Lower lobe of right lung (tissue), 2 donors: ENCODE results near the gene AFF3. TPM values are rescaled to one million over a fixed set of nuclear protein-coding genes. Genes with fewer than 3 reads are reported as not detected.

ENCODE experiments used
- ATAC-seq, 2 donors: fragments of 200-7000 bp; cut with Tn5 transposase; one replicate each; pipeline ENCODE4 v1.9.1; 2020 to 2022; ENCODE audit warnings: mild to moderate bottlenecking in 2 of 2, moderate library complexity in 2 of 2
- DNase-seq: peaks from one replicate; pipeline ENCODE4 v3.0.0-alpha.2; 2020
- H3K27ac ChIP-seq: fragments of 200-600 bp; one replicate; pipeline ENCODE4 v1.8.0; 2022
- H3K27me3 ChIP-seq: fragments of 200-600 bp; one replicate; pipeline ENCODE4 v1.8.0; 2022; ENCODE audit warnings: low read depth
- H3K36me3 ChIP-seq: fragments of 200-600 bp; one replicate; pipeline ENCODE4 v1.8.0; 2022; ENCODE audit warnings: mild to moderate bottlenecking
- H3K4me1 ChIP-seq: fragments of 200-600 bp; one replicate; pipeline ENCODE4 v1.8.0; 2022
- H3K4me3 ChIP-seq: fragments of 200-600 bp; one replicate; pipeline ENCODE4 v1.8.0; 2022; ENCODE audit warnings: mild to moderate bottlenecking
- H3K9me3 ChIP-seq: fragments of 200-600 bp; one replicate; pipeline ENCODE4 v1.8.0; 2022
- CTCF ChIP-seq: fragments of 200-600 bp; IDR thresholded peaks from one replicate; pipeline ENCODE4 v1.8.0; 2022; ENCODE audit warnings: antibody characterized with exemption, mild to moderate bottlenecking
- intact Hi-C: fragments of 100-400 bp; cut with DNase I; formaldehyde crosslinking; loops from one replicate; pipeline ENCODE4 v1.11.0; 2022
- total RNA-seq: library from RNA; stranded (reverse); fragmentation: NEBNext Ultra II Directional; extraction: Animal tissue kit (Norgen Biotek cat#: 25700); gene quantifications from one replicate; pipeline ENCODE4 v1.2.1, GENCODE V29; 2021
- donor health status: DM: no; HTN: yes; CAD: no; lungs with severe emphysema.

AFF3 gene
- total RNA-seq, 1 donor from 2014 or later, result 57.3 TPM

GRCh38 chr2:99987160-99987559, 155.2 kb downstream of the AFF3 start:
- no peaks in the 10 kb centered on the region for H3K27me3 ChIP-seq
- no peak for TF ChIP-seq CTCF
- no peaks in the 10 kb centered on the region for H3K9me3 ChIP-seq
- intact Hi-C loops, result no loop called here
- no peak overlapping the region for H3K27ac ChIP-seq
- no peaks in the 10 kb centered on the region for H3K4me1 ChIP-seq
- no peak overlapping the region for H3K4me3 ChIP-seq
- ATAC-seq (no peak), DNase-seq (no peak)
- no peaks in the 10 kb centered on the region for H3K36me3 ChIP-seq

GRCh38 chr2:99984799-99985515, 157.4 kb downstream of the AFF3 start:
- Histone ChIP-seq H3K27me3 (no peaks in the 10 kb centered on the region), H3K4me1 (no peaks in the 10 kb centered on the region), H3K9me3 (no peaks in the 10 kb centered on the region), H3K36me3 (no peaks in the 10 kb centered on the region), H3K4me3 (no peak overlapping the region), H3K27ac (no peak overlapping the region)
- intact Hi-C loops, result no loop called here
- no peak for ATAC-seq
- no peak for TF ChIP-seq CTCF
- no peak for DNase-seq

- ATAC-seq (no peak), DNase-seq (no peak)
- H3K36me3 ChIP-seq, result no peaks in the 10 kb centered on the region
- intact Hi-C loops, result no loop called here
- H3K27me3 ChIP-seq, result no peaks in the 10 kb centered on the region
- H3K27ac ChIP-seq, result no peak overlapping the region
- TF ChIP-seq CTCF, result no peak
- H3K4me1 ChIP-seq, result no peaks in the 10 kb centered on the region
- no peaks in the 10 kb centered on the region for H3K9me3 ChIP-seq
- no peak overlapping the region for H3K4me3 ChIP-seq
These were observed 159.6 kb downstream of the AFF3 start for GRCh38 chr2:99982744-99983143.

GRCh38 chr2:99981840-99982239, 160.6 kb downstream of the AFF3 start:
- no peak for DNase-seq
- intact Hi-C loops, result no loop called here

GRCh38 chr2:99980176-99980575, 162.2 kb downstream of the AFF3 start:
- ATAC-seq, result no peak
- no peak for TF ChIP-seq CTCF
- intact Hi-C loops, result no loop called here

More at GRCh38 chr2:99981840-99982239, 160.6 kb downstream of the AFF3 start:
- Histone ChIP-seq H3K36me3 (no peaks in the 10 kb centered on the region), H3K4me3 (no peak overlapping the region), H3K27ac (no peak overlapping the region), H3K9me3 (no peaks in the 10 kb centered on the region), H3K27me3 (no peaks in the 10 kb centered on the region), H3K4me1 (no peaks in the 10 kb centered on the region)
- ATAC-seq, result no peak
- no peak for TF ChIP-seq CTCF

More at GRCh38 chr2:99980176-99980575, 162.2 kb downstream of the AFF3 start:
- Histone ChIP-seq H3K4me3 (no peak overlapping the region), H3K27me3 (no peaks in the 10 kb centered on the region), H3K36me3 (no peaks in the 10 kb centered on the region), H3K27ac (no peak overlapping the region), H3K9me3 (no peaks in the 10 kb centered on the region), H3K4me1 (no peaks in the 10 kb centered on the region)
- DNase-seq, result no peak
